ENCODE measurements around the gene KRT80. TPM values are rescaled to one million over a fixed set of nuclear protein-coding genes. Genes with fewer than 3 reads are reported as not detected.
A peak's percentile ranks its signal among the peaks of the same experiment; 100 is the strongest.

Gene KRT80
- total RNA-seq, 1 experiment from 2014 or later, result 0.11 TPM

GRCh38 chr12:52119398-52120254, 72.2 kb downstream of the KRT80 start:
- peak; percentile 55 for DNase-seq (ENCODE audit: low read depth, low spot score)
- in situ Hi-C loops (cut with HindIII; ENCODE audit: low pct_unique_long_range_greater_than_20kb, low sequenced_read_pairs), result no loop called here

Other genes with a start within 250 kb of the KRT80 start
- 6.3 and 6.4 TPM in 2 replicates for gene ACVR1B, start 240.3 kb downstream of the KRT80 start, total RNA-seq (2014; rRNA removed; shearing (Covaris generic))
- gene TAMALIN, start 185.1 kb downstream of the KRT80 start, total RNA-seq (2014; rRNA removed; shearing (Covaris generic)), result 25.5 and 26.7 TPM in 2 replicates
- 33.5 and 35.4 TPM in 2 replicates for gene NR4A1, start 140.6 kb downstream of the KRT80 start, total RNA-seq (2014; rRNA removed; shearing (Covaris generic))
- 90.4 and 104 TPM in 2 replicates for gene ATG101, start 122.0 kb downstream of the KRT80 start, total RNA-seq (2014; rRNA removed; shearing (Covaris generic))
- gene SMIM41, start 112.3 kb downstream of the KRT80 start, total RNA-seq (2014; rRNA removed; shearing (Covaris generic)), result not detected in 2 replicates
- not detected in 2 replicates for gene KRT7, start 41.2 kb upstream of the KRT80 start, total RNA-seq (2014; rRNA removed; shearing (Covaris generic))
- gene KRT86, start 82.6 kb upstream of the KRT80 start, total RNA-seq (2014; rRNA removed; shearing (Covaris generic)), result not detected in 2 replicates
- gene KRT81, start 99.5 kb upstream of the KRT80 start, total RNA-seq (2014; rRNA removed; shearing (Covaris generic)), result 0.16 TPM in 1 of 2 replicates, not detected in the other
- not detected in 2 replicates for gene KRT83, start 129.4 kb upstream of the KRT80 start, total RNA-seq (2014; rRNA removed; shearing (Covaris generic))
- not detected in 2 replicates for gene KRT85, start 175.5 kb upstream of the KRT80 start, total RNA-seq (2014; rRNA removed; shearing (Covaris generic))
- gene KRT84, start 193.6 kb upstream of the KRT80 start, total RNA-seq (2014; rRNA removed; shearing (Covaris generic)), result not detected in 2 replicates
- gene KRT82, start 214.3 kb upstream of the KRT80 start, total RNA-seq (2014; rRNA removed; shearing (Covaris generic)), result not detected in 2 replicates
- gene KRT75, start 242.4 kb upstream of the KRT80 start, total RNA-seq (2014; rRNA removed; shearing (Covaris generic)), result not detected in 2 replicates